Measurements from ENCODE around the gene SSH3.

DNA sequence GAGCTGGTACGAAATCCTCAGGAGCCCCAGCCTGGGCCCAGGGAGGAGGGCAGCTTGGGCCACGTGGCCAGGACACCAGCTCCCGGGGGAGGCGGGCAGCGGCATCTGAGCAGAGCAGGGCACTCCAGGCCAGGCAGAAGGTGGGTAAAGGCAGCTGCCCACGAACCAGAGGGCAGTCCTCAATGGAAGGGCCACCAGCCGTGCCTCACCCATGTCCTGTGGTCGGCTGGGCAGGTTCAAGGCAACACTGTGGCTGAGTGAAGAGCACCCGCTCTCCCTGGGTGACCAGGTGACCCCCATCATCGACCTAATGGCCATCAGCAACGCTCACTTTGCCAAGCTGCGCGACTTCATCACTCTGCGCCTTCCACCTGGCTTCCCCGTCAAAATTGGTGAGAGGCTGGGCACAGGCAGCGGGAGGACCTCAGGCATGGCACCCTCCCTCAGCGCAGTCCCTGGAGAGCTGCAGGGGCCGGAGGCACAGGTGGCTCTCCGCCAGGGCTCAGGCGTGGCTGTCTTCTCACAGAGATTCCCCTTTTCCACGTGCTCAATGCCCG, 2.5 kb upstream of the SSH3 start:
- no peak for TF ChIP-seq YY1 (IDR thresholded peaks at IDR 0.05; ENCODE audit: insufficient read depth, insufficient read length)
- TF ChIP-seq SUZ12 (IDR thresholded peaks at IDR 0.05; ENCODE audit: extremely low read depth, insufficient read depth, insufficient read length), result no peak

All from NT2/D1 (cell line).